Measurements from ENCODE around the gene ZNF548.

ZNF548 gene

GRCh38 chr19:57403737-57404563, 14.3 kb downstream of the ZNF548 start:
- FAIRE-seq: no peak

- FAIRE-seq: no peak
Observed at GRCh38 chr19:57406516-57407123, 17.0 kb downstream of the ZNF548 start.

GRCh38 chr19:57410877-57411671, 21.4 kb downstream of the ZNF548 start, which contains the start of gene ZNF17:
Gene ZNF17, plus strand, starts transcription at chr19:57411161. Its CDS starts 2,455 bp downstream, at chr19:57413616.
- peak; percentile 96 for FAIRE-seq

GRCh38 chr19:57419439-57419838, 29.8 kb downstream of the ZNF548 start:
- no peak for FAIRE-seq

GRCh38 chr19:57421037-57421436, 31.4 kb downstream of the ZNF548 start:
- no peak for FAIRE-seq

DNA sequence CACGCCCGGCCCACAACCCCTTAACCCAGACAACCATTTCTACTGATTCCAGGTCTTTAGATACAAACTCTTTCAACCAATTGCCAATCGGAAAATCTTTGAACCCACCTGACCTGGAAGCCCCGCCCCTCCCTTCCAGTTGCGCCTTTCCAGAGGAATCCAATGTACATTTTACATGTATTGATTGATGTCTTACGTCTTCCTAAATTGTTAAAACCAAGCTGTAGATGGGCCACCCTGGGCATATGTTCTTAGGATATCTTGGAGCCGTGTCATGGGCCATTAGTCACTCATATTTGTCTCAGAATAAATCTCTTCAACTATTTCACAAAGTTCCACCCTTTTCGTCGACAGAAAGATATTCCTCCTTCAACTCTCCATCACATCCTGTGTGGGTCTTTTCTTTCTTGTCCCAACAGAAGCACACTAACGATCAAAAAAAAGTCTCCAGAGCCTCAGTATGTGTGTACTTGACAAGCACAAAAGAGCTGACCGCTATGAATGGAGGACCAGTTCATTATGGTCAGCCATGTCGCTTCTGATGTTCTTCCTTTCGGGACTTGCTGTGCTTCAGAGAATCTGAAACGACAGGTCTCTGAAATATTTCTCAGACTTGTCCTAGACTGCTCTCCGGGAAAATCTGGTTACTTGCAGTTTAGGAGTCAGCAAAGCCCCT, 44.9 kb downstream of the ZNF548 start:
- no peak for FAIRE-seq

- peak; percentile 98 for FAIRE-seq
Observed at GRCh38 chr19:57435062-57435978, 45.7 kb downstream of the ZNF548 start, which contains the start of gene ZNF749. Gene ZNF749, plus strand, starts transcription at chr19:57435325. Its CDS starts 254 bp downstream, at chr19:57435579.

GRCh38 chr19:57436417-57436816, 46.8 kb downstream of the ZNF548 start:
- no peak for FAIRE-seq

DNA sequence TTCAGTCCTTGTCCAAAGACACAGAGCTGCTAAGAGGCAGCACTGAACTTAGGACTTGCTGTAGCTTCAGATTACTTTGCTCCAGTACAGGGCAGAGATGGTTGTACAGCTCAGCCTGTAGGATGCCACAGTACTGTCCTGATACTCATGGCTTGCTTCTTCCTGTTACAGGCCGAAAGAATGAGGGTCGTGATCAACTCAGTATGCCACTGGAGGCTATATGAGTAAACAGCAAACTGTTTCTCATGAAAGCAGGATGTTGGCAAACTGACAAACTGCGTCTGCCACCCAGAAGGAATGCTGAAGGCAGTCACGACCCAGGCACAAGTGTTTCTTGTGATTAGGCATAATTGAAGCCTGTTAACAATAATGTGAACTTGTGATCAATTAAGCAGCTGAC, 48.3 kb downstream of the ZNF548 start:
- no peak for FAIRE-seq

GRCh38 chr19:57438925-57439324, 49.3 kb downstream of the ZNF548 start:
- no peak for FAIRE-seq

DNA sequence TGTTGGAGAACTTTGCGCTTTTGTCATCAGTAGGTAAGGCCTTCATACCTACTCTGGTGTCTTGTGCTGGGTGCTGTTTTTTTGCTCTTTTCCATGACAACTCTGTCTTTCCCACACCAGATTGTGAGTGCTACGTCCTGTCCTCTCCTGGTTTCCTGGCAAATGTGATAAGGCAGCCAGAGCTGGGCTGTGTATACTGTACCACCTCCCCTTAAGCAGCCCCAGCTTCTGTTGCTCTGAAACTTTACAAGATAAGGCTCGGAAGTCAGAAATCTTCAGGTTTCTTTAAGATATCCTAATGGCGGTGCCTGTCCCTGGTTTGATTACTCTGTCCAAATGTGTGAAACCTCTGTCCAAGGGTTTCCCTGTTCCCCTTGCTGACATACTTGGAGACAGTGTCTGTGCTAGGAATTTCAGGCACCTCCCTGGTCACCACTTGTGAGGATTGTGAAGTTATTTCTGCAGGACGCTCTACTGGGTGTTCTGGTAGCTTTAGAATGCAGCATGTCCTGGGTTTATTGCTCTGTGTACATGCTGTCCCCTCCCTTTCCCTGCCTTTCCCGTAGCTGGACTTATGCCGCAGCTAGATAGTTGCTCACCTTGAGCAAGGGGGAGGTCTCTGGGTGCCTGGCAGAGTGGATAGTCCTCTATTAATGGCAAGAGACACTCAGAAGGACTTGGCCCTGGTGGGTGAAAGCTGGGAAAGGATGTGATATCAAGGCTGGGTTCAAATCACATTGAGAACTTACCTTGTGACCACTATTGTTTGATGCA, 52.5 kb downstream of the ZNF548 start:
- no peak for FAIRE-seq

GRCh38 chr19:57443121-57443696, 53.6 kb downstream of the ZNF548 start:
- no peak for FAIRE-seq

DNA sequence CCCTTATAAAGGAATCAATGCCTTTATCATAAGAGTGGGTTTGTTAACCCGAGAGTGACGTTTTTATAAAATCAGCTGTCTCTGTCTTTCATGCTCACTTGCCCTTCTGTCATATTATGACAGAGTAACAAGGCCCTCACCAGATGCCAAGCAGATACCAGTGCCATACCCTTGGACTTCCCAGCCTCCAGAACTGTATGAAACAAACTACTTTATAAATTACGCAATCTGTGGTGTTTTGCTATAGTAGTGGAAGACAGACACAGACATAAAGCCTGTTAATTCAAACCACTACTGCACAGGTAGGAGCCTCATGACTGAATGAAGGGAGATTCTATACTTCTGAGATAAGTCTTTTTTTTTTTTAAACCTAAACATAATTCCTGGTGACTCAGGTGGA, 62.7 kb downstream of the ZNF548 start:
- no peak for FAIRE-seq
